ENCODE results near the gene ZNF296.
A peak's percentile ranks its signal among the peaks of the same experiment; 100 is the strongest.
"Not testable (repeated sequence)": the region's sequence is repeated elsewhere in the genome, so short reads cannot be mapped to it uniquely, and the experiment has no call there.

Gene ZNF296

GRCh38 chr19:45076029-45076850 lies at the start of gene ZNF296:
Gene ZNF296, minus strand, starts transcription at chr19:45076478. Its CDS starts 105 bp downstream, at chr19:45076373.
- peak; percentile 79 to 80 for DNase-seq (ENCODE audit: low read depth in 2 of 2)

- no peak for DNase-seq (ENCODE audit: low read depth in 2 of 2)
Measured at GRCh38 chr19:45125360-45125759, 49.1 kb upstream of the ZNF296 start.

- DNase-seq (ENCODE audit: low read depth in 2 of 2), result no peak
Measured at GRCh38 chr19:45124021-45124420, 47.7 kb upstream of the ZNF296 start.

- no peak for DNase-seq (ENCODE audit: low read depth in 2 of 2)
Measured at GRCh38 chr19:45123440-45123850, 47.2 kb upstream of the ZNF296 start.

GRCh38 chr19:45122832-45123231 lies 46.6 kb upstream of the ZNF296 start:
- no peak for DNase-seq (ENCODE audit: low read depth in 2 of 2)

GRCh38 chr19:45121827-45122345 lies 45.6 kb upstream of the ZNF296 start:
- no peak for DNase-seq (ENCODE audit: low read depth in 2 of 2)

- no peak for DNase-seq (ENCODE audit: low read depth in 2 of 2)
Measured at GRCh38 chr19:45119582-45119981, 43.3 kb upstream of the ZNF296 start.

GRCh38 chr19:45118591-45119355 lies 42.5 kb upstream of the ZNF296 start:
- DNase-seq (ENCODE audit: low read depth in 2 of 2), result not testable (repeated sequence)

- no peak for DNase-seq (ENCODE audit: low read depth in 2 of 2)
Measured at GRCh38 chr19:45118106-45118505, 41.8 kb upstream of the ZNF296 start.

- no peak for DNase-seq (ENCODE audit: low read depth in 2 of 2)
Measured at GRCh38 chr19:45117671-45118070, 41.4 kb upstream of the ZNF296 start.

- peak; percentile 73 to 81 for DNase-seq (ENCODE audit: low read depth in 2 of 2)
Measured at GRCh38 chr19:45117167-45117594, 40.9 kb upstream of the ZNF296 start.

- DNase-seq (ENCODE audit: low read depth in 2 of 2), result no peak
Measured at GRCh38 chr19:45115809-45116615, 39.7 kb upstream of the ZNF296 start.

- no peak for DNase-seq (ENCODE audit: low read depth in 2 of 2)
Measured at GRCh38 chr19:45114116-45114515, 37.8 kb upstream of the ZNF296 start.

GRCh38 chr19:45113628-45114027 lies 37.4 kb upstream of the ZNF296 start:
- no peak for DNase-seq (ENCODE audit: low read depth in 2 of 2)

- DNase-seq (ENCODE audit: low read depth in 2 of 2), result no peak
Measured at GRCh38 chr19:45112111-45112827, 36.0 kb upstream of the ZNF296 start.

GRCh38 chr19:45110851-45111266 lies 34.6 kb upstream of the ZNF296 start:
- DNase-seq (ENCODE audit: low read depth in 2 of 2), result peak in 1 of 2 donors; percentile 40

- no peak for DNase-seq (ENCODE audit: low read depth in 2 of 2)
Measured at GRCh38 chr19:45107621-45108150, 31.4 kb upstream of the ZNF296 start.

GRCh38 chr19:45106363-45106762 lies 30.1 kb upstream of the ZNF296 start:
- DNase-seq (ENCODE audit: low read depth in 2 of 2), result not testable (repeated sequence)

GRCh38 chr19:45104658-45105349 lies 28.5 kb upstream of the ZNF296 start:
- no peak for DNase-seq (ENCODE audit: low read depth in 2 of 2)
